Medulla oblongata (tissue), 1 donor: Measurements from ENCODE around the gene CCDC30.
A peak's percentile ranks its signal among the peaks of the same experiment; 100 is the strongest.

Experiments
- DNase-seq: peaks from one replicate; pipeline ENCODE4 v3.0.0-alpha.2; 2015; ENCODE audit errors: extremely low spot score

Gene CCDC30

GRCh38 chr1:42462828-42463763 is at the start of gene CCDC30:
CCDC30 (plus strand) TSS chr1:42463286; CDS start chr1:42480552, 17,266 bp downstream.
- DNase-seq = peak; percentile 97

GRCh38 chr1:42414551-42415496 is 48.3 kb upstream of the CCDC30 start:
- DNase-seq = no peak

- no peak for DNase-seq
Observed at GRCh38 chr1:42417166-42417565, 45.9 kb upstream of the CCDC30 start.

GRCh38 chr1:42418516-42418915 is 44.6 kb upstream of the CCDC30 start:
- no peak for DNase-seq

GRCh38 chr1:42419126-42419821 is 43.8 kb upstream of the CCDC30 start:
- DNase-seq = peak; percentile 2

- no peak for DNase-seq
Observed at GRCh38 chr1:42420121-42420520, 43.0 kb upstream of the CCDC30 start.

GRCh38 chr1:42420911-42421585 is 42.0 kb upstream of the CCDC30 start:
- peak; percentile 76 for DNase-seq

- DNase-seq = no peak
Observed at GRCh38 chr1:42422737-42423136, 40.3 kb upstream of the CCDC30 start.

GRCh38 chr1:42423681-42424080 is 39.4 kb upstream of the CCDC30 start:
- no peak for DNase-seq

GRCh38 chr1:42424201-42424600 is 38.9 kb upstream of the CCDC30 start:
- no peak for DNase-seq

GRCh38 chr1:42427240-42427639 is 35.8 kb upstream of the CCDC30 start:
- DNase-seq = no peak

- DNase-seq = no peak
Observed at GRCh38 chr1:42429603-42430002, 33.5 kb upstream of the CCDC30 start.

GRCh38 chr1:42430286-42431135 is 32.6 kb upstream of the CCDC30 start:
- no peak for DNase-seq

GRCh38 chr1:42431514-42431913 is 31.6 kb upstream of the CCDC30 start:
- DNase-seq = no peak

GRCh38 chr1:42432714-42433113 is 30.4 kb upstream of the CCDC30 start:
- no peak for DNase-seq

- DNase-seq = no peak
Observed at GRCh38 chr1:42433369-42433768, 29.7 kb upstream of the CCDC30 start.

- no peak for DNase-seq
Observed at GRCh38 chr1:42434340-42434739, 28.7 kb upstream of the CCDC30 start.

GRCh38 chr1:42439940-42440339 is 23.1 kb upstream of the CCDC30 start:
- no peak for DNase-seq

- peak; percentile 27 for DNase-seq
Observed at GRCh38 chr1:42442662-42443061, 20.4 kb upstream of the CCDC30 start.

GRCh38 chr1:42449256-42449655 is 13.8 kb upstream of the CCDC30 start:
- no peak for DNase-seq
